Stomach (tissue), 4 donors: ENCODE measurements around the gene TLE3.

Experiments used
- POLR2A ChIP-seq, 4 donors: fragments of 450-650 bp; IDR thresholded peaks; one replicate each; pipeline ENCODE4 v1.6.1; 2016; ENCODE audit warnings: antibody characterized with exemption in 4 of 4, control low read depth in 2 of 4, mild to moderate bottlenecking in 1 of 4, moderate library complexity in 1 of 4
- TF ChIP-seq, protein P1 (sequence below), 7 experiments: fragments of 450-650 bp in 4 of 7; fragments of 200-600 bp in 3 of 7; sonication (generic) in 3 of 7; IDR thresholded peaks; one replicate each; pipeline ENCODE4 v1.5.1; 2016 to 2019; ENCODE audit warnings: antibody characterized with exemption in 7 of 7, control low read depth in 2 of 7, mild to moderate bottlenecking in 1 of 7

DNA sequence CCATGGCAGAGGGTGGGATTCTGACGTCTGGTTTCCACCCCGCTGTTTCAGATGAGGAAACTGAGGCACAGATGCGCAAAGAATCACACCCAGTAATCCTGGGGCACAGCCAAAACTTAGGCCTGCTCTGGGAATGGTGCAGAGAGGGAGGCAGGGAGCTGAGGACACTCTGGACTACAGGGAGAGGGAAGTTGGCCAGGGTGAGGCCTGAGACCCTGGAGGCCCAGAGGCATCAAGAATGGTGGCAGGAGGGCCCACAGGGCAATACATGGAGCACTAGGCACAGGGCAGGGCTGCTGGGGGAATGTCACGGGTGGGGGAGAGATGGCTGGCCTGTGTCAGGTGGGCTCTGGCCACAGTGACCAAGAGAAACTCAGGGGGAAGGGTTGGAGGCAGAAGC is 63.6 kb downstream of the TLE3 start:
- no peak for TF ChIP-seq POLR2A (IDR thresholded peaks at IDR 0.05)
- TF ChIP-seq, protein P1, sequence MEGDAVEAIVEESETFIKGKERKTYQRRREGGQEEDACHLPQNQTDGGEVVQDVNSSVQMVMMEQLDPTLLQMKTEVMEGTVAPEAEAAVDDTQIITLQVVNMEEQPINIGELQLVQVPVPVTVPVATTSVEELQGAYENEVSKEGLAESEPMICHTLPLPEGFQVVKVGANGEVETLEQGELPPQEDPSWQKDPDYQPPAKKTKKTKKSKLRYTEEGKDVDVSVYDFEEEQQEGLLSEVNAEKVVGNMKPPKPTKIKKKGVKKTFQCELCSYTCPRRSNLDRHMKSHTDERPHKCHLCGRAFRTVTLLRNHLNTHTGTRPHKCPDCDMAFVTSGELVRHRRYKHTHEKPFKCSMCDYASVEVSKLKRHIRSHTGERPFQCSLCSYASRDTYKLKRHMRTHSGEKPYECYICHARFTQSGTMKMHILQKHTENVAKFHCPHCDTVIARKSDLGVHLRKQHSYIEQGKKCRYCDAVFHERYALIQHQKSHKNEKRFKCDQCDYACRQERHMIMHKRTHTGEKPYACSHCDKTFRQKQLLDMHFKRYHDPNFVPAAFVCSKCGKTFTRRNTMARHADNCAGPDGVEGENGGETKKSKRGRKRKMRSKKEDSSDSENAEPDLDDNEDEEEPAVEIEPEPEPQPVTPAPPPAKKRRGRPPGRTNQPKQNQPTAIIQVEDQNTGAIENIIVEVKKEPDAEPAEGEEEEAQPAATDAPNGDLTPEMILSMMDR (IDR thresholded peaks at IDR 0.05) = no peak
